AG09319 (cell line): Measurements from ENCODE around the gene METTL5.

ENCODE experiments used
- DNase-seq: peaks from one replicate; pipeline ENCODE4 v3.0.0-alpha.2; 2010; ENCODE audit warnings: low read depth; ENCODE audit errors: extremely low read depth
- CTCF ChIP-seq: IDR thresholded peaks from 2 replicates; pipeline ENCODE4 v1.5.1; 2011; ENCODE audit warnings: low read depth, mild to moderate bottlenecking, inconsistent platforms, low read length, moderate library complexity

The METTL5 gene

GRCh38 chr2:169775354-169775753 is 49.4 kb downstream of the METTL5 start:
- no peak for DNase-seq
- TF ChIP-seq CTCF = no peak

- DNase-seq = no peak
- TF ChIP-seq CTCF = no peak
Measured at GRCh38 chr2:169772651-169773050, 52.1 kb downstream of the METTL5 start.

GRCh38 chr2:169771612-169772011 is 53.1 kb downstream of the METTL5 start:
- no peak for TF ChIP-seq CTCF
- no peak for DNase-seq

GRCh38 chr2:169771021-169771420 is 53.7 kb downstream of the METTL5 start:
- TF ChIP-seq CTCF = no peak

GRCh38 chr2:169768262-169768995 is 56.3 kb downstream of the METTL5 start:
- no peak for TF ChIP-seq CTCF
- DNase-seq = no peak

More at GRCh38 chr2:169771021-169771420, 53.7 kb downstream of the METTL5 start:
- no peak for DNase-seq

- TF ChIP-seq CTCF = peak; percentile 74
Measured at GRCh38 chr2:169767243-169767888, 57.3 kb downstream of the METTL5 start.

GRCh38 chr2:169765523-169765922 is 59.2 kb downstream of the METTL5 start:
- DNase-seq = no peak
- TF ChIP-seq CTCF = no peak

More at GRCh38 chr2:169767243-169767888, 57.3 kb downstream of the METTL5 start:
- DNase-seq = peak; percentile 14
